Measurements from ENCODE around the gene YJEFN3.

- TF ChIP-seq RAD21 (conservative IDR thresholded peaks at IDR 0.05 in 1 of 2, IDR thresholded peaks at IDR 0.05 in 1 of 2) (no peak), POLR2AphosphoS2 (conservative IDR thresholded peaks at IDR 0.05; ENCODE audit: low read length) (no peak), SMC3 (IDR thresholded peaks at IDR 0.05) (no peak), CTCF (IDR thresholded peaks at IDR 0.05) (no peak), NFE2L2 (conservative IDR thresholded peaks at IDR 0.05; ENCODE audit: low read length) (no peak), EP300 (IDR thresholded peaks at IDR 0.05) (no peak), ATOH8 (CRISPR knock-in tag; IDR thresholded peaks at IDR 0.05; ENCODE audit: low read depth) (no peak), RNF2 (IDR thresholded peaks at IDR 0.05; ENCODE audit: borderline replicate concordance, low read depth) (no peak), CHD2 (IDR thresholded peaks at IDR 0.05; ENCODE audit: low read length, partially characterized antibody) (no peak), POLR2A (IDR thresholded peaks at IDR 0.05; ENCODE audit: low read length) (no peak), ZFP36 (IDR thresholded peaks at IDR 0.05; ENCODE audit: borderline replicate concordance, partially characterized antibody) (no peak)
- TF ChIP-seq, protein P1, sequence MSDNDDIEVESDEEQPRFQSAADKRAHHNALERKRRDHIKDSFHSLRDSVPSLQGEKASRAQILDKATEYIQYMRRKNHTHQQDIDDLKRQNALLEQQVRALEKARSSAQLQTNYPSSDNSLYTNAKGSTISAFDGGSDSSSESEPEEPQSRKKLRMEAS (IDR thresholded peaks at IDR 0.05) = no peak
- TF ChIP-seq, protein P2, sequence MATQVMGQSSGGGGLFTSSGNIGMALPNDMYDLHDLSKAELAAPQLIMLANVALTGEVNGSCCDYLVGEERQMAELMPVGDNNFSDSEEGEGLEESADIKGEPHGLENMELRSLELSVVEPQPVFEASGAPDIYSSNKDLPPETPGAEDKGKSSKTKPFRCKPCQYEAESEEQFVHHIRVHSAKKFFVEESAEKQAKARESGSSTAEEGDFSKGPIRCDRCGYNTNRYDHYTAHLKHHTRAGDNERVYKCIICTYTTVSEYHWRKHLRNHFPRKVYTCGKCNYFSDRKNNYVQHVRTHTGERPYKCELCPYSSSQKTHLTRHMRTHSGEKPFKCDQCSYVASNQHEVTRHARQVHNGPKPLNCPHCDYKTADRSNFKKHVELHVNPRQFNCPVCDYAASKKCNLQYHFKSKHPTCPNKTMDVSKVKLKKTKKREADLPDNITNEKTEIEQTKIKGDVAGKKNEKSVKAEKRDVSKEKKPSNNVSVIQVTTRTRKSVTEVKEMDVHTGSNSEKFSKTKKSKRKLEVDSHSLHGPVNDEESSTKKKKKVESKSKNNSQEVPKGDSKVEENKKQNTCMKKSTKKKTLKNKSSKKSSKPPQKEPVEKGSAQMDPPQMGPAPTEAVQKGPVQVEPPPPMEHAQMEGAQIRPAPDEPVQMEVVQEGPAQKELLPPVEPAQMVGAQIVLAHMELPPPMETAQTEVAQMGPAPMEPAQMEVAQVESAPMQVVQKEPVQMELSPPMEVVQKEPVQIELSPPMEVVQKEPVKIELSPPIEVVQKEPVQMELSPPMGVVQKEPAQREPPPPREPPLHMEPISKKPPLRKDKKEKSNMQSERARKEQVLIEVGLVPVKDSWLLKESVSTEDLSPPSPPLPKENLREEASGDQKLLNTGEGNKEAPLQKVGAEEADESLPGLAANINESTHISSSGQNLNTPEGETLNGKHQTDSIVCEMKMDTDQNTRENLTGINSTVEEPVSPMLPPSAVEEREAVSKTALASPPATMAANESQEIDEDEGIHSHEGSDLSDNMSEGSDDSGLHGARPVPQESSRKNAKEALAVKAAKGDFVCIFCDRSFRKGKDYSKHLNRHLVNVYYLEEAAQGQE (IDR thresholded peaks at IDR 0.05) = no peak
Observed at GRCh38 chr19:19517235-19517619, 11.5 kb upstream of the YJEFN3 start.

All from A549 (cell line).